ENCODE results near the gene LARP6.

The LARP6 gene

GRCh38 chr15:70796516-70797310 lies 57.2 kb downstream of the LARP6 start:
- no peak for DNase-seq

- no peak for DNase-seq
Observed at GRCh38 chr15:70795311-70795665, 58.7 kb downstream of the LARP6 start.

- no peak for DNase-seq
Observed at GRCh38 chr15:70794596-70795310, 59.2 kb downstream of the LARP6 start.

GRCh38 chr15:70793694-70794093 lies 60.3 kb downstream of the LARP6 start:
- DNase-seq: no peak

- DNase-seq: no peak
Observed at GRCh38 chr15:70792171-70792573, 61.8 kb downstream of the LARP6 start.

- no peak for DNase-seq
Observed at GRCh38 chr15:70791259-70791658, 62.7 kb downstream of the LARP6 start.

GRCh38 chr15:70789213-70789612 lies 64.7 kb downstream of the LARP6 start:
- DNase-seq: no peak

- DNase-seq: no peak
Observed at GRCh38 chr15:70788114-70789049, 65.6 kb downstream of the LARP6 start.

GRCh38 chr15:70786996-70787395 lies 67.0 kb downstream of the LARP6 start:
- DNase-seq: peak in 8 of 56 donors; percentile 3 to 40 (median 18)

GRCh38 chr15:70783610-70784022 lies 70.3 kb downstream of the LARP6 start:
- no peak for DNase-seq

- DNase-seq: no peak
Observed at GRCh38 chr15:70783041-70783440, 70.9 kb downstream of the LARP6 start.

GRCh38 chr15:70781236-70781635 lies 72.7 kb downstream of the LARP6 start:
- DNase-seq: no peak

Data from amygdala (tissue), 56 donors.